LNCaP clone FGC (cell line): ENCODE results near the gene ZNF174.

Experiments
- DNase-seq: peaks from one replicate; pipeline ENCODE4 v3.0.0-alpha.2; 2011; ENCODE audit warnings: low read depth
- H3K4me3 ChIP-seq: 2 replicates; pipeline ENCODE4 v1.5.1; 2011; ENCODE audit warnings: mild to moderate bottlenecking, low read depth, low read length, control low read depth
- CTCF ChIP-seq: IDR thresholded peaks from 2 replicates; pipeline ENCODE4 v1.5.1; 2012; ENCODE audit warnings: mild to moderate bottlenecking; ENCODE audit not compliant: control insufficient read depth, insufficient read depth; ENCODE audit errors: extremely low read depth

Gene ZNF174

GRCh38 chr16:3434373-3434772 lies 33.4 kb downstream of the ZNF174 start:
- DNase-seq, result no peak
- H3K4me3 ChIP-seq, result no peak overlapping the region
- TF ChIP-seq CTCF, result no peak

- H3K4me3 ChIP-seq, result no peak overlapping the region
- no peak for TF ChIP-seq CTCF
- DNase-seq, result no peak
Observed at GRCh38 chr16:3439637-3440036, 38.6 kb downstream of the ZNF174 start.

- TF ChIP-seq CTCF, result no peak
- peak within 1 kb of the TSS; percentile 87 for H3K4me3 ChIP-seq
- DNase-seq, result peak; percentile 86
Observed at GRCh38 chr16:3443108-3444031, 42.4 kb downstream of the ZNF174 start, which contains the start of the genes NAA60 and ZNF597. NAA60 (plus strand) TSS chr16:3443680; CDS start chr16:3476228, 32,548 bp downstream. ZNF597 (minus strand) TSS chr16:3443504; CDS start chr16:3443153, 351 bp downstream.

GRCh38 chr16:3444032-3444388 lies 43.0 kb downstream of the ZNF174 start:
- peak; percentile 63 for DNase-seq
- no peak for TF ChIP-seq CTCF
- peak overlapping the region; percentile 87 for H3K4me3 ChIP-seq

GRCh38 chr16:3454093-3454492 lies 53.1 kb downstream of the ZNF174 start:
- DNase-seq, result no peak
- no peak for TF ChIP-seq CTCF
- no peak overlapping the region for H3K4me3 ChIP-seq

GRCh38 chr16:3454631-3455147 lies 53.7 kb downstream of the ZNF174 start:
- no peak for TF ChIP-seq CTCF
- DNase-seq, result no peak
- no peak overlapping the region for H3K4me3 ChIP-seq
